Hepatocyte (in vitro differentiated cells): ENCODE results near the gene HTRA2. TPM values are rescaled to one million over a fixed set of nuclear protein-coding genes. Genes with fewer than 3 reads are reported as not detected.

Experiments
- DNase-seq: peaks from one replicate; pipeline ENCODE4 v3.0.0-alpha.2; 2016; ENCODE audit warnings: low spot score
- H2AFZ ChIP-seq: fragments of 200-600 bp; sonication (generic); 2 replicates; pipeline ENCODE4 v1.6.0; 2016; ENCODE audit warnings: antibody characterized with exemption, mild to moderate bottlenecking
- H3K27ac ChIP-seq: fragments of 200-600 bp; sonication (generic); 2 replicates; pipeline ENCODE4 v1.5.1; 2016; ENCODE audit warnings: mild to moderate bottlenecking
- H3K27me3 ChIP-seq: fragments of 200-600 bp; sonication (generic); 2 replicates; pipeline ENCODE4 v1.6.1; 2016
- H3K36me3 ChIP-seq: fragments of 200-600 bp; sonication (generic); replicated peaks from 2 replicates; pipeline ENCODE4 v1.5.1; 2016; ENCODE audit warnings: low read depth; ENCODE audit not compliant: insufficient read depth
- H3K4me1 ChIP-seq: fragments of 200-600 bp; sonication (generic); 2 replicates; pipeline ENCODE4 v1.5.1; 2016; ENCODE audit warnings: mild to moderate bottlenecking, moderate library complexity; ENCODE audit not compliant: insufficient read depth
- H3K4me2 ChIP-seq: fragments of 200-600 bp; sonication (generic); 2 replicates; pipeline ENCODE4 v1.6.0; 2016
- H3K4me3 ChIP-seq: fragments of 200-600 bp; sonication (generic); 2 replicates; pipeline ENCODE4 v1.5.1; 2016; ENCODE audit warnings: mild to moderate bottlenecking
- H3K79me2 ChIP-seq: fragments of 200-600 bp; sonication (generic); 2 replicates; pipeline ENCODE4 v1.6.0; 2017; ENCODE audit warnings: mild to moderate bottlenecking
- H3K9me2 ChIP-seq: fragments of 200-600 bp; sonication (generic); replicated peaks from 2 replicates; pipeline ENCODE4 v1.6.0; 2017; ENCODE audit warnings: mild to moderate bottlenecking; ENCODE audit not compliant: insufficient read depth
- H3K9me3 ChIP-seq: fragments of 200-600 bp; sonication (generic); 2 replicates; pipeline ENCODE4 v1.5.1; 2016; ENCODE audit warnings: low read depth, mild to moderate bottlenecking
- H4K20me1 ChIP-seq: fragments of 200-600 bp; sonication (generic); 2 replicates; pipeline ENCODE4 v1.6.0; 2016; ENCODE audit warnings: mild to moderate bottlenecking; ENCODE audit not compliant: insufficient read depth, poor library complexity, severe bottlenecking
- CTCF ChIP-seq: fragments of 200-600 bp; sonication (generic); IDR thresholded peaks from 2 replicates; pipeline ENCODE4 v1.5.1; 2016; ENCODE audit warnings: antibody characterized with exemption, mild to moderate bottlenecking; ENCODE audit not compliant: poor library complexity
- EZH2 ChIP-seq: fragments of 200-600 bp; sonication (generic); IDR thresholded peaks from 2 replicates; pipeline ENCODE4 v1.6.1; 2016; ENCODE audit warnings: antibody characterized with exemption, mild to moderate bottlenecking, borderline replicate concordance
- EZH2phosphoT487 ChIP-seq: fragments of 200-600 bp; sonication (generic); IDR thresholded peaks from one replicate; pipeline ENCODE4 v1.6.1; 2018; ENCODE audit warnings: antibody characterized with exemption, mild to moderate bottlenecking, low read depth, moderate library complexity; ENCODE audit not compliant: unreplicated experiment, severe bottlenecking
- WGBS: methylation state at CpG from one replicate; pipeline ENCODE4 v1.1.6; 2016; ENCODE audit warnings: low lambda C conversion rate; ENCODE audit errors: missing lambda C conversion rate; 5-methylcytosine and 5-hydroxymethylcytosine counted together
- polyA plus RNA-seq: library from polyadenylated mRNA; unstranded; fragments of >200 nt; fragmentation: Nextera tagmentation; extraction: Ambion mirVana; gene quantifications from 2 replicates; pipeline ENCODE4 v1.2.1, GENCODE V29; 2016
- total RNA-seq: library from RNA; depleted of rRNA; stranded (reverse); fragments of >200 nt; gene quantifications from 2 replicates; pipeline ENCODE4 v1.2.3, GENCODE V29; 2014

Gene HTRA2
- total and polyA plus RNA-seq, 2 experiments from 2014 or later = 31.2 to 33.5 TPM

GRCh38 chr2:74497777-74498499 is 31.8 kb upstream of the HTRA2 start:
- Histone ChIP-seq H4K20me1 (no peaks in the 10 kb centered on the region), H3K4me1 (peaks cover 39% of the 10 kb centered on the region), H3K4me3 (peak overlapping the region; percentile 60), H3K27me3 (peaks cover 52% of the 10 kb centered on the region), H3K9me2 (no peaks in the 10 kb centered on the region), H3K79me2 (peaks cover 4% of the 10 kb centered on the region), H3K27ac (no peak overlapping the region), H3K4me2 (peak overlapping the region; percentile 98), H3K36me3 (no peaks in the 10 kb centered on the region), H3K9me3 (no peaks in the 10 kb centered on the region), H2AFZ (peak overlapping the region; percentile 28)
- TF ChIP-seq EZH2 = no peak
- TF ChIP-seq CTCF = no peak
- no peak for DNase-seq
- 6% methylated on average over 56 of the region's 61 CpGs for WGBS

GRCh38 chr2:74498500-74499266 is 31.1 kb upstream of the HTRA2 start:
- peak overlapping the region; percentile 60 for H3K4me3 ChIP-seq
- H3K4me1 ChIP-seq = peaks cover 43% of the 10 kb centered on the region
- H3K36me3 ChIP-seq = no peaks in the 10 kb centered on the region
- WGBS = 3% methylated on average over 40 of the region's 41 CpGs
- H3K79me2 ChIP-seq = peaks cover 6% of the 10 kb centered on the region
- H3K9me3 ChIP-seq = no peaks in the 10 kb centered on the region
- peaks cover 52% of the 10 kb centered on the region for H3K27me3 ChIP-seq
- no peaks in the 10 kb centered on the region for H4K20me1 ChIP-seq
- H3K4me2 ChIP-seq = peak overlapping the region; percentile 98
- peak overlapping the region; percentile 39 for H3K27ac ChIP-seq
- no peak for DNase-seq
- H2AFZ ChIP-seq = peak overlapping the region; percentile 72
- H3K9me2 ChIP-seq = no peaks in the 10 kb centered on the region
- TF ChIP-seq EZH2 = peak; percentile 87
- peak; percentile 15 for TF ChIP-seq EZH2phosphoT487
- TF ChIP-seq CTCF = no peak

GRCh38 chr2:74499267-74499939 is 30.3 kb upstream of the HTRA2 start, which contains the start of gene LBX2:
TSS of gene LBX2 (minus strand) at chr2:74499603. CDS start at chr2:74499537, 66 bp downstream.
- no peak for DNase-seq
- Histone ChIP-seq H3K9me2 (no peaks in the 10 kb centered on the region), H3K4me2 (peak within 1 kb of the TSS; percentile 98), H3K79me2 (peaks cover 14% of the 10 kb centered on the region), H3K4me1 (peaks cover 49% of the 10 kb centered on the region), H3K9me3 (no peaks in the 10 kb centered on the region), H4K20me1 (no peaks in the 10 kb centered on the region), H3K27me3 (peaks cover 52% of the 10 kb centered on the region), H3K4me3 (peak within 1 kb of the TSS; percentile 60), H3K36me3 (no peaks in the 10 kb centered on the region), H2AFZ (peak within 1 kb of the TSS; percentile 72), H3K27ac (peak within 1 kb of the TSS; percentile 39)
- TF ChIP-seq EZH2 = peak; percentile 75
- no peak for TF ChIP-seq EZH2phosphoT487
- no peak for TF ChIP-seq CTCF
- WGBS = 3% methylated on average over 39 of the region's 65 CpGs
